Loucy (cell line): ENCODE measurements around the gene MAP6.

ENCODE experiments used
- H2AFZ ChIP-seq: fragments of 200-600 bp; sonication (generic); 2 replicates; pipeline ENCODE4 v1.6.0; 2016; ENCODE audit warnings: antibody characterized with exemption, mild to moderate bottlenecking, low read length, moderate library complexity
- H3F3A ChIP-seq: fragments of 200-600 bp; 2 replicates; pipeline ENCODE4 v1.6.0; 2016; ENCODE audit warnings: antibody characterized with exemption, low read depth, mild to moderate bottlenecking
- H3K27me3 ChIP-seq: fragments of 200-600 bp; sonication (generic); 2 replicates; pipeline ENCODE4 v1.6.1; 2014; ENCODE audit warnings: low read length, mild to moderate bottlenecking; ENCODE audit not compliant: insufficient read depth, poor library complexity, severe bottlenecking
- H3K36me3 ChIP-seq: fragments of 200-600 bp; sonication (generic); 2 replicates; pipeline ENCODE4 v1.6.1; 2016; ENCODE audit warnings: low read length; ENCODE audit not compliant: insufficient read depth
- H3K4me1 ChIP-seq: fragments of 200-600 bp; sonication (generic); 2 replicates; pipeline ENCODE4 v1.5.1; 2014; ENCODE audit warnings: low read length, mild to moderate bottlenecking; ENCODE audit not compliant: insufficient read depth, poor library complexity, severe bottlenecking
- H3K4me2 ChIP-seq: fragments of 200-600 bp; sonication (generic); 2 replicates; pipeline ENCODE4 v1.6.0; 2014; ENCODE audit warnings: antibody characterized with exemption, low read length, low read depth, mild to moderate bottlenecking; ENCODE audit not compliant: poor library complexity, severe bottlenecking
- H3K4me3 ChIP-seq: fragments of 200-600 bp; sonication (generic); 2 replicates; pipeline ENCODE4 v1.5.1; 2014; ENCODE audit warnings: low read length, mild to moderate bottlenecking, mixed read lengths; ENCODE audit not compliant: poor library complexity, severe bottlenecking
- H3K79me2 ChIP-seq: fragments of 200-600 bp; sonication (generic); 2 replicates; pipeline ENCODE4 v1.6.1; 2014; ENCODE audit warnings: low read length; ENCODE audit not compliant: insufficient read depth
- H3K9ac ChIP-seq: fragments of 200-600 bp; sonication (generic); 2 replicates; pipeline ENCODE4 v1.6.0; 2014; ENCODE audit warnings: mild to moderate bottlenecking, low read depth, low read length, moderate library complexity; ENCODE audit not compliant: poor library complexity, severe bottlenecking
- H3K9me2 ChIP-seq: fragments of 200-600 bp; sonication (generic); replicated peaks from 2 replicates; pipeline ENCODE4 v1.6.1; 2016; ENCODE audit warnings: low read depth, low read length, mixed read lengths
- H3K9me3 ChIP-seq: fragments of 200-600 bp; sonication (generic); 2 replicates; pipeline ENCODE4 v1.6.1; 2014; ENCODE audit warnings: mild to moderate bottlenecking, antibody characterized with exemption, low read length, low read depth; ENCODE audit not compliant: insufficient read depth
- H4K20me1 ChIP-seq: fragments of 200-600 bp; sonication (generic); 2 replicates; pipeline ENCODE4 v1.6.0; 2014; ENCODE audit warnings: antibody characterized with exemption, low read length, mild to moderate bottlenecking; ENCODE audit not compliant: insufficient read depth, poor library complexity, severe bottlenecking
- EZH2phosphoT487 ChIP-seq: fragments of 200-600 bp; IDR thresholded peaks from 2 replicates; pipeline ENCODE4 v1.6.1; 2018; ENCODE audit warnings: antibody characterized with exemption, mild to moderate bottlenecking, moderate library complexity, borderline replicate concordance
- TF ChIP-seq, protein P1 (sequence below): fragments of 200-600 bp; sonication (generic); conservative IDR thresholded peaks from 2 replicates; pipeline ENCODE4 v1.5.1; 2014; ENCODE audit warnings: mild to moderate bottlenecking, antibody characterized with exemption, low read length

MAP6 gene

DNA sequence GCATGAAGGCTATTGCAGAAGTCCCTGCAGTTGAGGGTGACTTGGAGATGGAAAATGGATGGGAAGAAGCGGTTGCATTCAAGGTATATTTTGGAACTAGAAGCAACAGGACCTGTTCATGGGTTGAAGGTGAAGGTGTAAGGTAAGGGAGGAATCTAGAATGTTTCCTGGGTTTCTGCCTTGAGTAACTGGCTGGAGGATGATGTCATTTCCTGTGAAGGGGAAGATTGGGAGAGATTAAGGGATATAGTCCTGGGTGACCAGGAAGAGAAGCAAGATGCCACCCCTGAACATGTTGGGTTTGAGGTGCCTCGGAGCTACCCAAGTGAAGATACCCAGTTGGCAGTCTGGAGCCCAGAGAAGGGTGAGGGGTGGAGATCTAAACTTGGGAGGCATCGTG is 36.7 kb upstream of the MAP6 start:
- H3K4me1 ChIP-seq: no peaks in the 10 kb centered on the region
- TF ChIP-seq, protein P1, sequence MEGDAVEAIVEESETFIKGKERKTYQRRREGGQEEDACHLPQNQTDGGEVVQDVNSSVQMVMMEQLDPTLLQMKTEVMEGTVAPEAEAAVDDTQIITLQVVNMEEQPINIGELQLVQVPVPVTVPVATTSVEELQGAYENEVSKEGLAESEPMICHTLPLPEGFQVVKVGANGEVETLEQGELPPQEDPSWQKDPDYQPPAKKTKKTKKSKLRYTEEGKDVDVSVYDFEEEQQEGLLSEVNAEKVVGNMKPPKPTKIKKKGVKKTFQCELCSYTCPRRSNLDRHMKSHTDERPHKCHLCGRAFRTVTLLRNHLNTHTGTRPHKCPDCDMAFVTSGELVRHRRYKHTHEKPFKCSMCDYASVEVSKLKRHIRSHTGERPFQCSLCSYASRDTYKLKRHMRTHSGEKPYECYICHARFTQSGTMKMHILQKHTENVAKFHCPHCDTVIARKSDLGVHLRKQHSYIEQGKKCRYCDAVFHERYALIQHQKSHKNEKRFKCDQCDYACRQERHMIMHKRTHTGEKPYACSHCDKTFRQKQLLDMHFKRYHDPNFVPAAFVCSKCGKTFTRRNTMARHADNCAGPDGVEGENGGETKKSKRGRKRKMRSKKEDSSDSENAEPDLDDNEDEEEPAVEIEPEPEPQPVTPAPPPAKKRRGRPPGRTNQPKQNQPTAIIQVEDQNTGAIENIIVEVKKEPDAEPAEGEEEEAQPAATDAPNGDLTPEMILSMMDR: no peak
- TF ChIP-seq EZH2phosphoT487: no peak
- no peak overlapping the region for H2AFZ ChIP-seq

DNA sequence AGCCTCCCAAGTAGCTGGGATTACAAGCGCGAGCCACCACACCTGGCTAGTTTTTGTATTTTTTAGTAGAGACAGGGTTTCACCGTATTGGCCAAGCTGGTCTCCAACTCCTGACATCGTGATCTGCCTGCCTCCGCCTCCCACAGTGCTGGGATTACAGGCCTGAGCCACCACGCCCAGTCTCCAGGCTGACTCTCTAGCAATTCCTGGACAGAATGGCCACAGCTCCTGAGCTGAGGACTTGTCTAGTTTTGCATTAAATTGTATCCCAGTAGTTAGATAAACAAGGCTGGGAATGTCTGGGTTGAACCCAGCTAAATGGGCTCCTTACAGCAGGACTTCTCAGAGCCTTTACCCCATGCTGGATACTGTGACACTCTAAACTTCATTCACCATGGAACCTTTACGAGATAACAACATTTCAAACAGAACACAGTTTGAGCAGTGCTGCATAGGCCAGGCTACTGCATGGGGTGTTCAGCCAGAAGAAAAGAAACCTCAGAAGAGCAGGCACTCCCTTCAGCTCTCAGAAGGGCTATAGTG is 34.9 kb upstream of the MAP6 start:
- H3K4me2 ChIP-seq: no peak overlapping the region
- TF ChIP-seq, protein P1: no peak
- TF ChIP-seq EZH2phosphoT487: no peak
- no peaks in the 10 kb centered on the region for H3K9me2 ChIP-seq
- no peak overlapping the region for H3K4me3 ChIP-seq
- H3F3A ChIP-seq: no peaks in the 10 kb centered on the region
- no peaks in the 10 kb centered on the region for H3K4me1 ChIP-seq
- H3K27me3 ChIP-seq: no peaks in the 10 kb centered on the region
- H4K20me1 ChIP-seq: no peaks in the 10 kb centered on the region
- no peaks in the 10 kb centered on the region for H3K9me3 ChIP-seq
- H2AFZ ChIP-seq: no peak overlapping the region
- H3K36me3 ChIP-seq: no peaks in the 10 kb centered on the region
- no peak overlapping the region for H3K9ac ChIP-seq
- no peaks in the 10 kb centered on the region for H3K79me2 ChIP-seq

More for the DNA sequence above, 36.7 kb upstream of the MAP6 start:
- Histone ChIP-seq H3K4me3 (no peak overlapping the region), H3K9me3 (no peaks in the 10 kb centered on the region), H4K20me1 (no peaks in the 10 kb centered on the region), H3K4me2 (no peak overlapping the region), H3K27me3 (no peaks in the 10 kb centered on the region), H3K79me2 (no peaks in the 10 kb centered on the region), H3K36me3 (no peaks in the 10 kb centered on the region), H3K9ac (no peak overlapping the region), H3F3A (no peaks in the 10 kb centered on the region), H3K9me2 (no peaks in the 10 kb centered on the region)

DNA sequence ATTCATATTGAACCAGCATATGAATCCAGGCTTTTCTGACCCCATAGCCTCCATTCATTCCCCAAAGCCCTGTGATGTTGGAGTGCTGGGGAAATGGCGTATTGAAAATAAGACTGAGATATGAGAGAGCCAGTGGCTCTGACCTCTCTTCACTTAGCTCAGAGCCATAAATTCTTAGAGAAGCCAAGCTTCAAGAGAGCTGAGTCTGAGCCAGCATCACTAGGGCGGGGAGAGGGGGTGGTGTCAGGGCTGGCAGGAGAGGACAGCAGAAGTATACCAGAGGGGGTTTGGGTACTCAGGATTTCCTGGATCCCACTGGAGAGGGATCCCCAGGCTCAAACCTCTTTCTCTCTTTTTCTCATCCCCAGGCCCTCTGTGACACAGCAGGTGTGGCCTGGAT is 32.1 kb upstream of the MAP6 start:
- Histone ChIP-seq H3K4me1 (no peaks in the 10 kb centered on the region), H3K4me3 (no peak overlapping the region), H3K27me3 (no peaks in the 10 kb centered on the region), H3K9ac (no peak overlapping the region), H3K79me2 (no peaks in the 10 kb centered on the region), H2AFZ (no peak overlapping the region), H4K20me1 (no peaks in the 10 kb centered on the region), H3K36me3 (no peaks in the 10 kb centered on the region), H3F3A (no peaks in the 10 kb centered on the region), H3K9me3 (no peaks in the 10 kb centered on the region), H3K4me2 (no peak overlapping the region), H3K9me2 (no peaks in the 10 kb centered on the region)
- TF ChIP-seq, protein P1: no peak
- no peak for TF ChIP-seq EZH2phosphoT487
